ENCODE results near the gene RABL2A. TPM values are rescaled to one million over a fixed set of nuclear protein-coding genes. Genes with fewer than 3 reads are reported as not detected.
"Not testable (repeated sequence)": the region's sequence is repeated elsewhere in the genome, so short reads cannot be mapped to it uniquely, and the experiment has no call there.

Gene RABL2A
- total RNA-seq, 1 experiment from 2014 or later: 14.3 TPM

- CTCF ChIA-PET; ATAC-seq; RAD21 ChIA-PET (ENCODE audit: low non-redundant PET in 1 of 2, low total read pairs in 2 of 2, uncharacterized antibody in 2 of 2, unreplicated experiment in 2 of 2): not testable (repeated sequence)
These were observed 36.4 kb downstream of the RABL2A start for GRCh38 chr2:113663285-113664060.

GRCh38 chr2:113664761-113665533 lies 37.9 kb downstream of the RABL2A start:
- not testable (repeated sequence) for BruUV-seq (replicated peaks); H3K4me1 ChIP-seq (ENCODE audit: control insufficient read depth in 1 of 2, insufficient read depth in 2 of 2, low read length in 2 of 2)

More at GRCh38 chr2:113663285-113664060, 36.4 kb downstream of the RABL2A start:
- H3K27me3 ChIP-seq (ENCODE audit: insufficient read depth, low read length); POLR2A ChIA-PET; DNase-seq (ENCODE audit: low read depth, low spot score); H3K36me3 ChIP-seq (ENCODE audit: control insufficient read depth in 1 of 2, insufficient read depth in 2 of 2, low read length in 2 of 2); H3K4me2 ChIP-seq (ENCODE audit: low read length); H3K4me1 ChIP-seq (ENCODE audit: control insufficient read depth in 1 of 2, insufficient read depth in 2 of 2, low read length in 2 of 2); H3K9ac ChIP-seq (ENCODE audit: low read length); H4K20me1 ChIP-seq (ENCODE audit: insufficient read depth); BruUV-seq (replicated peaks); H3K4me3 ChIP-seq (replicated peaks in 1 of 2; ENCODE audit: low read depth in 1 of 2, low read length in 2 of 2); intact Hi-C loops (cut with micrococcal nuclease); H3K27ac ChIP-seq (ENCODE audit: low read depth, low read length); H3K79me2 ChIP-seq (ENCODE audit: insufficient read depth, low read length); H3K9me2 ChIP-seq (ENCODE audit: insufficient read depth); H3K9me3 ChIP-seq (ENCODE audit: control insufficient read depth in 1 of 2, insufficient read depth in 1 of 2, low read depth in 1 of 2, low read length in 2 of 2); H2AFZ ChIP-seq (ENCODE audit: low read depth, low read length, poor library complexity, severe bottlenecking): not testable (repeated sequence)

GRCh38 chr2:113669013-113669412 lies 41.9 kb downstream of the RABL2A start:
- H3K9ac ChIP-seq (ENCODE audit: low read length); CTCF ChIA-PET; H3K4me2 ChIP-seq (ENCODE audit: low read length); H3K36me3 ChIP-seq (ENCODE audit: control insufficient read depth in 1 of 2, insufficient read depth in 2 of 2, low read length in 2 of 2); H2AFZ ChIP-seq (ENCODE audit: low read depth, low read length, poor library complexity, severe bottlenecking); H4K20me1 ChIP-seq (ENCODE audit: insufficient read depth); BruUV-seq (replicated peaks); H3K9me3 ChIP-seq (ENCODE audit: control insufficient read depth in 1 of 2, insufficient read depth in 1 of 2, low read depth in 1 of 2, low read length in 2 of 2); DNase-seq (ENCODE audit: low read depth, low spot score); RAD21 ChIA-PET (ENCODE audit: low non-redundant PET in 1 of 2, low total read pairs in 2 of 2, uncharacterized antibody in 2 of 2, unreplicated experiment in 2 of 2); intact Hi-C loops (cut with micrococcal nuclease); POLR2A ChIA-PET; H3K9me2 ChIP-seq (ENCODE audit: insufficient read depth); H3K4me3 ChIP-seq (replicated peaks in 1 of 2; ENCODE audit: low read depth in 1 of 2, low read length in 2 of 2); H3K27me3 ChIP-seq (ENCODE audit: insufficient read depth, low read length); H3K4me1 ChIP-seq (ENCODE audit: control insufficient read depth in 1 of 2, insufficient read depth in 2 of 2, low read length in 2 of 2); ATAC-seq; H3K27ac ChIP-seq (ENCODE audit: low read depth, low read length); H3K79me2 ChIP-seq (ENCODE audit: insufficient read depth, low read length): not testable (repeated sequence)

More at GRCh38 chr2:113664761-113665533, 37.9 kb downstream of the RABL2A start:
- RAD21 ChIA-PET (ENCODE audit: low non-redundant PET in 1 of 2, low total read pairs in 2 of 2, uncharacterized antibody in 2 of 2, unreplicated experiment in 2 of 2); H3K27ac ChIP-seq (ENCODE audit: low read depth, low read length); H3K4me3 ChIP-seq (replicated peaks in 1 of 2; ENCODE audit: low read depth in 1 of 2, low read length in 2 of 2); intact Hi-C loops (cut with micrococcal nuclease); CTCF ChIA-PET; H3K9ac ChIP-seq (ENCODE audit: low read length); ATAC-seq; DNase-seq (ENCODE audit: low read depth, low spot score); H2AFZ ChIP-seq (ENCODE audit: low read depth, low read length, poor library complexity, severe bottlenecking); H3K79me2 ChIP-seq (ENCODE audit: insufficient read depth, low read length); H4K20me1 ChIP-seq (ENCODE audit: insufficient read depth); H3K4me2 ChIP-seq (ENCODE audit: low read length); H3K9me2 ChIP-seq (ENCODE audit: insufficient read depth); H3K27me3 ChIP-seq (ENCODE audit: insufficient read depth, low read length); H3K9me3 ChIP-seq (ENCODE audit: control insufficient read depth in 1 of 2, insufficient read depth in 1 of 2, low read depth in 1 of 2, low read length in 2 of 2); H3K36me3 ChIP-seq (ENCODE audit: control insufficient read depth in 1 of 2, insufficient read depth in 2 of 2, low read length in 2 of 2); POLR2A ChIA-PET: not testable (repeated sequence)

All from HCT116 (cell line).